Colonic mucosa (tissue), 4 donors: ENCODE measurements around the gene ABLIM2. TPM values are rescaled to one million over a fixed set of nuclear protein-coding genes. Genes with fewer than 3 reads are reported as not detected.

ENCODE experiments used
- DNase-seq: peaks from one replicate; pipeline ENCODE4 v3.0.0-alpha.2; 2020
- H3K27ac ChIP-seq: fragments of 200-600 bp; one replicate; pipeline ENCODE4 v1.8.0; 2021
- H3K27me3 ChIP-seq: fragments of 200-600 bp; one replicate; pipeline ENCODE4 v1.8.0; 2021
- H3K36me3 ChIP-seq: fragments of 200-600 bp; one replicate; pipeline ENCODE4 v1.8.0; 2021
- H3K4me1 ChIP-seq: fragments of 200-600 bp; one replicate; pipeline ENCODE4 v1.8.0; 2021; ENCODE audit warnings: mild to moderate bottlenecking
- H3K4me3 ChIP-seq: fragments of 200-600 bp; one replicate; pipeline ENCODE4 v1.8.0; 2021
- H3K9ac ChIP-seq, 2 donors: one replicate each; pipeline ENCODE4 v1.7.0; 2013; ENCODE audit warnings: control low read depth in 2 of 2, low read depth in 2 of 2, low read length in 2 of 2
- H3K9me3 ChIP-seq: fragments of 200-600 bp; one replicate; pipeline ENCODE4 v1.8.0; 2021
- CTCF ChIP-seq: fragments of 200-600 bp; IDR thresholded peaks from one replicate; pipeline ENCODE4 v1.8.0; 2022; ENCODE audit warnings: antibody characterized with exemption, mild to moderate bottlenecking
- intact Hi-C: fragments of 100-400 bp; cut with DNase I; formaldehyde crosslinking; loops from one replicate; pipeline ENCODE4 v1.14.1; 2022
- total RNA-seq, 2 donors: library from RNA; stranded (reverse); fragmentation: NEBNext Ultra II Directional in 1 of 2; extraction: Animal tissue kit (Norgen Biotek cat#: 25700) in 1 of 2; gene quantifications; one replicate each; pipeline ENCODE4 v1.2.1, GENCODE V29; 2021
- donor health status: healthy.
- donor health status: DM: no; HTN: no; CAD: no.
- donor health status: DM: no; HTN: no; CAD: no.

Gene ABLIM2
- total RNA-seq, 2 donors from 2014 or later = 11.1 to 11.5 TPM

DNA sequence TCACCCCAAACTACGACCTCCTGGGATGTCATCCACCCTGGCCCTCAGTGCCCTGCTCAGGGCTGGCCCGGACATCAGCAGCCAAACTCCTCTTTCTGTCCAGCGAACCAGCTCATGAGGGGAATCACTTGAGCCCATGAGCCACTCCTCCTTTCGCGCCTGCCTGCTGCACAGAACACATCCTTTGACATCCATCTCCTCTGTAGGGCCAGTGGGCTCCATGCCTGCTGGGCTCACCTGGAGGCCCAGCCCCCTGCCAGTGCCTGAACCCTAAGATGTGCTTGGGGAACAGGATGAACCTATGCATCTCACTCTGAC, 43.5 kb downstream of the ABLIM2 start:
- intact Hi-C loops = no loop called here
- Histone ChIP-seq H3K9me3 (no peaks in the 10 kb centered on the region), H3K9ac (no peak overlapping the region), H3K27me3 (no peaks in the 10 kb centered on the region), H3K36me3 (no peaks in the 10 kb centered on the region), H3K27ac (no peak overlapping the region), H3K4me3 (no peak overlapping the region), H3K4me1 (peaks cover 8% of the 10 kb centered on the region)
- TF ChIP-seq CTCF = no peak
- DNase-seq = no peak

DNA sequence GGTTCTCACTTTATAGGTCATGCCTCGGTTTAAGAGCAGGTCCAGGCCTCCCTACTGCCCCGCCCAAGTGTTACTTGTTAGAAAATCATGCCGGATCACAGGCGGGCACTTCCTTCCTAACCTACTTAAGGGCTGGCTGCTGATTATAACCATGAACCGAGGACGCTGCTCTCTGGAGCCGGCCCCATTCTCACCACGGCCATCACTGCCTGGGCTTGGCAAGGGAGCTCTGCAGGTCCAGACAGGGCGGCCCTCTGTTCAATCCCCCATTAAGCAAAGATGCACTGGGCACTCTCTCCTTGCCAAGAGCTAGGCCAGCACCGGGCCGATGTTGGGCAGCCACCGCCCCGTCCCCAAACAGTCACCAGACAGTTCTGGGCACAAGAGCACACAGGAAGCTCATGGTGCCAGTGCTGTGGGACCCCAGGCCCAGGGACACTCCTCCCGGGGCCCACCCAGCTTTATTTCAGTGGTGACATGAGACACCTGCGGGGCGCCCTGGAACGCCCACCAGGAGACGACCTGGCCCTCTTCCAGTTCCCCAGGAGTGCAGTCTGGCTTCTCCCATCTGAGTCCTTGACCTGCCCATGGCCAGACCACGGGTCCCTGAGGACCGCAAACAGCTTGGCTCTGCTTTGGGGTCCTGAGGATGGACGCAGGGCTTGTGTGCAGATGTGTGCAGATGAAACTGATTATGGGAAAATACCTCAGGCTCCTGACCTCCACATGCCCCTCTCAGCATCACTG, 44.0 kb downstream of the ABLIM2 start:
- no peaks in the 10 kb centered on the region for H3K27me3 ChIP-seq
- H3K4me1 ChIP-seq = peaks cover 8% of the 10 kb centered on the region
- no peaks in the 10 kb centered on the region for H3K36me3 ChIP-seq
- peak overlapping the region; percentile 5 to 81 for H3K9ac ChIP-seq
- intact Hi-C loops = no loop called here
- H3K27ac ChIP-seq = peak overlapping the region; percentile 85
- no peaks in the 10 kb centered on the region for H3K9me3 ChIP-seq
- no peak for TF ChIP-seq CTCF
- H3K4me3 ChIP-seq = no peak overlapping the region
- peak; percentile 62 for DNase-seq

DNA sequence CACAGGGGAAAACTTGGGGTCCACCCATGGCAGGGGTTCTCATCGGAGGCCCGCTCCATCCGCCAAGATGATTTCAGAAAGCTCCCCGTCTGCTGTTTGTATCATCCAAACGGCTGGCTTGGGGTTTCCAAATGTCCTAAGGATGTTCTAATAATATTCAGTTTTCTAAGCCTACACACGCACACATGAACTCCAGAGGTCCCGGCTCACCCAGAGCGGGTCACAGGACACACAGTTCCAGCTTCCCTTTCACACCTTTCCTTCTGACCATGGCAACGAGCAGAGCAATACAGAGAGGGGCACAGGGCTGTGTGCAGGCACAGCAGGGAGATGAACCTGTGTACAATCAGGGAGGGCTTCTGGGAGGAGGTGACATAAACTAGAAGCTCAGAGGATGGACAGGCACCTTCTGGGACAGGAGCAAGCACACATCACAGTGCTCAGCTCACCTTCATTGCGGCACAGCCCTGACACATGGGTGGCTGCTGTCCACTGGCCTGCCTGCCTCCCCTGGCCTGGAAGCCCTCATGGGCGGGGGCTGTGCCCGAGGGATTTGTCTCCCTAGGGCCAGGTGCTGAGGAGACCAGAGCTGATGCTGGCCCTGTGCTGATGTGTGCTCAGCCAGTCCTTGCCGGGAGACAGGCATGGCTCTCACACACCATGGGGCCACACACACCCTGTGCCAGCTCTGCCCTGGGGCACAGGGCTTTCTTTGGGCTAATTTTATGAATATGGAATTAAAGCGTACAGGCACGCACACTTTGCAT, 44.8 kb downstream of the ABLIM2 start:
- Histone ChIP-seq H3K9me3 (no peaks in the 10 kb centered on the region), H3K36me3 (no peaks in the 10 kb centered on the region), H3K27me3 (no peaks in the 10 kb centered on the region), H3K4me3 (no peak overlapping the region), H3K9ac (peak overlapping the region; percentile 13 to 81), H3K4me1 (peaks cover 8% of the 10 kb centered on the region), H3K27ac (peak overlapping the region; percentile 85)
- DNase-seq = peak; percentile 38
- TF ChIP-seq CTCF = no peak
- intact Hi-C loops = no loop called here

- intact Hi-C loops = no loop called here
- Histone ChIP-seq H3K9ac (peak overlapping the region in 1 of 2 donors; percentile 81), H3K9me3 (no peaks in the 10 kb centered on the region), H3K4me1 (peaks cover 8% of the 10 kb centered on the region), H3K4me3 (no peak overlapping the region), H3K36me3 (no peaks in the 10 kb centered on the region), H3K27ac (peak overlapping the region; percentile 85), H3K27me3 (no peaks in the 10 kb centered on the region)
- TF ChIP-seq CTCF = no peak
- DNase-seq = peak; percentile 62
Measured at GRCh38 chr4:8112672-8113071, 45.9 kb downstream of the ABLIM2 start.

GRCh38 chr4:8112036-8112576, 46.5 kb downstream of the ABLIM2 start:
- intact Hi-C loops = no loop called here
- Histone ChIP-seq H3K27ac (no peak overlapping the region), H3K9me3 (no peaks in the 10 kb centered on the region), H3K36me3 (no peaks in the 10 kb centered on the region), H3K4me3 (no peak overlapping the region), H3K4me1 (peaks cover 8% of the 10 kb centered on the region), H3K27me3 (no peaks in the 10 kb centered on the region), H3K9ac (no peak overlapping the region)
- no peak for DNase-seq
- TF ChIP-seq CTCF = no peak
